ENCODE data around the gene L1TD1.
"Not testable (repeated sequence)": the region's sequence is repeated elsewhere in the genome, so short reads cannot be mapped to it uniquely, and the experiment has no call there.

Gene L1TD1

DNA sequence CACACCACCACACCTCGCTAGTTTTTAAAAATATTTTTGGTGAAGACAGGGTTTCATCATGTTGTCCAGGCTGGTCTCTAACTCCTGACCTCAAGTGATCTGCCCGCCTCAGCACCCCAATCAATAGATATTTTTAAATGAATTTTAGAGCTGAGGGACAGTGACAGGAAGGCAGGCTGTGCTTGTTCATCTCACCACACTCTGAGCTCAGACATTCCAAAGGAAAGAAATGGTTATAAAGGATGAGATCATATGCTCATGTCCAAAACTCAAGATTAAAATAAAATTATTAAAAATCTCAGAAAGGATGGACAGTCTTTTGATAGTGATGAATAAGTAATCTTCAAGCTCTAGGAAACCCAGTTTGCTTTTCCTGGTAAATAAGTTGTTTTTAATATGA, 40.9 kb downstream of the L1TD1 start:
- no peak for DNase-seq (ENCODE audit: low spot score)

DNA sequence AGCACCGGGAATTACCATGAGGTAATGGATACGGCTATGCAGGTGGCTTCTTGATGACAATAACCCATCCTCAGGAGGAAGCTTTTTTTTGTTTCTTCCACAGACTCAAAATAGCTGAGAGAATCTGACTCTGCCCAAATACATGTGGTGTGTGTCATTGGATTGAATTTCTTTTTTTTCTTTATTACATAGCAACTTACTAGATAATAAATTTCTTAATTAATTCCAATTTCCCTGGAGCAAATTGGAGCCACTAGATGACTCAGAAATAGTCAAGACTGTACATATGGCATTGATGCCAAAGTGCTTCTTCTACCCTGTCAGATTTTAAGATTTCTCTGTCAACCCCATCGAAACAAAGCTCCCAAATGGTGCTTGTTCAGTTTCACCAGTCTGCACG, 42.7 kb downstream of the L1TD1 start:
- DNase-seq (ENCODE audit: low spot score) = no peak

DNA sequence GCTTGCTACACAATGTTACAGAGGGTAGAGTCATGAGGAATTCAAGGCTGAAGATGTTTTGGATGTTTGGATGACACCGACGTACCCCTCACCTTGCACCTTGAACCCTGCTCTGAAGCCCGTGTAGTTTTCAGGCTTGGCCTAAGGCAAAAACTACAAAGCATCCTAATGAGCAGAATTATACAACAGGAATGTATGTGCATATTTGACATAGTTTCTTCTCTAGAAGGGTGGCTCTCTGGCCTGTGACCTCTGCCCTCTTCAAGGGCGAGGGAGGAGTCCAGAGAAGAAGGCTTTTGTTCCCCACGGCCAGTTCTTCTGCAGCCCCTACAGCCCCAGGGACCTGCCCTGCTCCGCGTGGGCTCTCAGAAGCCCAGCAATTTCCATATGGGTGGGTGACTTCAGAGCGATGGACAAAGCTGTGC, 43.3 kb downstream of the L1TD1 start:
- DNase-seq (ENCODE audit: low spot score) = no peak

DNA sequence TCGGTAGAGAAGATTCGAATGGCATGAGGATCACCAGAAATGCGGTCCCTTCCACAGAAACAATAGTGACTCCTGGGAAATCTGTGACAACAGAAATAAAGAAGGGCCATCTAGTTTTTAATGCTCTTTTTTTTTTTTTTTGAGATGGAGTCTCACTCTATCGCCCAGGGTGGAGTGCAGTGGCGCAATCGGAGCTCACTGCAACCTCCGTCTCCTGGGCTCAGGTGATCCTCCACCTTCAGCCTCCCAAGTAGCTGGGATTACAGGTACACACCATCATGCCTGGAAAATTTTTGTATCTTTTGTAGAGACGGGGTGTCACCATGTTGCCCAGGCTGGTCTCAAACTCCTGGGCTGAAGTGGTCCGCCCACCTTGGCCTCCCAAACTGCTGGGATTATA, 43.9 kb downstream of the L1TD1 start:
- DNase-seq (ENCODE audit: low spot score) = no peak

DNA sequence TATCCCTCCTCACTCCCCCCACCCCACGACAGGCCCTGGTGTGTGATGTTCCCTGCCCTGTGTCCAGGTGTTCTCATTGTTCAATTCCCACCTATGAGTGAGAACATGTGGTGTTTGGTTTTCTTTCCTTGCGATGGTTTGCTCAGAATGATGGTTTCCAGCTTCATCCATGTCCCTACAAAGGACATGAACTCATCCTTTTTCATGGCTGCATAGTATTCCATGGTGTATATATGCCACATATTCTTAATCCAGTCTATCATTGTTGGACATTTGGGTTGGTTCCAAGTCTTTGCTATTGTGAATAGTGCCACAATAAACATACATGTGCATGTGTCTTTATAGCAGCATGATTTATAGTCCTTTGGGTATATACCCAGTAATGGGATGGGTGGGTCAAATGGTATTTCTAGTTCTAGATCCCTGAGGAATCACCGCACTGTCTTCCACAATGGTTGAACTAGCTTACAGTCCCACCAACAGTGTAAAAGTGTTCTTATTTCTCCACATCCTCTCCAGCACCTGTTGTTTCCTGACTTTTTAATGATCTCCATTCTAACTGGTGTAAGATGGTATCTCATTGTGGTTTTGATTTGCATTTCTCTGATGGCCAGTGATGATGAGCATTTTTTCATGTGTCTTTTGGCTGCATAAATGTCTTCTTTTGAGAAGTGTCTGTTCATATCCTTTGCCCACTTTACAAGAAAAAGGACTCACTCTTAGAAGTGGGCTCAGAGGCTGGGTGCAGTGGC, 45.2 kb downstream of the L1TD1 start:
- not testable (repeated sequence) for DNase-seq (ENCODE audit: low spot score)

DNA sequence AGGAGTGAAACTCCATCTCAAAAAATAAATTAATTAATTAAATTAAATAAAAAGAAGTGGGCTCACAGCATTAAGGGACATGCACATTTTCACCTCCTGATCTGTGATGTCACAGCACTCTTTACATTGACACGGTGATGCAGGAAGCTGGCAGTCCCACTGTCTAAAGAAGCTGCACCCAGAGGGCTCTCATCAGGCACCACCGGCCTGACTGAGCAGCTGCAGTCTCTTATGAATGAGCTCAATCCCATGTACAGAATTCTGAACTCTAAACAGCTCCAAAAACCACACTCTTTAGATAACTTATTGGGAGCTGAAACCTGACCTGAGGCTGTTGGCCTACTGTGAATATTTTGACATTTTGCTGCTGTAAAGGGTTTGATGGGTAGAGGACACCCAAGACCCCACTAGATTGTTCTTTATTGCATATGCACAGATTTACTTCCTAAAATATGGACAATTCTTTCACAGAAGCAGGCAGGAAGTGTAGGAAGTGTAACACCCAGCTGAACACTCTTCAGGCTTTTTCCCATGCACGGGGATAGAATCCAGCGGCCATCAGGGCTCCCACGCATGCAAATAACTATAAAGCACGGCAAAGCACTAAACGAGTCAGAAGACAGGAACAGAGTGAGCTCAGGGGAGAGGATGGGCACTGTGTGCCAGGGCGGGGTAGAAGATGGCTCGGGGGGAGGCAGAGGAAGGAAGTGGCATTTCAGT, 46.2 kb downstream of the L1TD1 start:
- no peak for DNase-seq (ENCODE audit: low spot score)

DNA sequence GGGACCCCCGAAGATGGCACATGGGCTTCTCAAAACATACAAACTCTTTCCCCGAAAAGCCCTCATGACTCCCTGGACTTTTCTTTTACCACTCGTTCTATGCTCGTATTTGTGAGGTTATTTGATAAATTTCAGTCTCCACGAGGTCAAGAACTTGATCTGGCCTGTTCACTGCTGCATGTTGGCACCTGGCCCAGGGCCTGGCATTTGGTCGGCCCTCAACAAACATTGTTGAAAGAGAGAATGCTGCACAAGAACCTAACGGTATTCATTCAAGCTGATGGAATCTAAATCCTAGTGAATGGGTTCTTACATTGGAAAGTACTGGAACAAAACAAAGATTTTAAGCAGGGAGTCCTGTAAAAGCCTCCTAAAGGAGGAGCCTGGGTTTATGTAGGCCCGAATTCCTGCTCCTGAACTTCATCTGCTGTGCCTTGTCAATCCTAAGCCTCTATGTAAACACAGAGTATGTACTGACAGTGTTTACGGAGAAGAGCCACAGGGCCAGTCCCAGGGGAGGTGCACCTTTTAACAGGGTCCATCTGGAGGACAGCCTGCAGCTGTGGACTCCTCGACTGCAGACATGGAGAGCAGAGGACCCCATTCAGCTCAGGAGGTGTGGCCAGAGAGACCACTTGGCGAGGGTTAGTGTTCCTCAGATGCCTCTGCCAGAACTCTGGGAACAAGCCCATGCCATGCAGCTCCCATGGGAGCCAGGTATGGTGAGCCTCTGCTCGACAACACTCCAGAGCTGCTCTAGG, 46.9 kb downstream of the L1TD1 start:
- no peak for DNase-seq (ENCODE audit: low spot score)

DNA sequence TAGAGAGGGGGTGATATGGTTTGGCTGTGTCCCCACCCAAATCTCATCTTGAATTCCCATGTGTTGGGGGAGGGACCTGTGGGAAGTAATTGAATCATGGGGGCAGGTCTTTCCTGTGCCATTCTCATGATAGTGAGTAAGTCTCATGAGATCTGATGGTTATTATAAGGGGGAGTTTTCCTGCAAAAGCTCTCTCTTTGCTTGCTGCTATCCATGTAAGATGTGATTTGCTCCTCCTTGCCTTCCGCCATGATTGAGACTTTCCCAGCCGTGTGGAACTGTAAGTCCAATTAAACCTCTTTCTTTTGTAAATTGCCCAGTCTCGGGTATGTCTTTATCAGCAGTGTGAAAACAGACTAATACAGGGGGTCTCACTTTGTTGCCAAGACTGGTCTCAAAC, 49.7 kb downstream of the L1TD1 start:
- DNase-seq (ENCODE audit: low spot score) = not testable (repeated sequence)

DNA sequence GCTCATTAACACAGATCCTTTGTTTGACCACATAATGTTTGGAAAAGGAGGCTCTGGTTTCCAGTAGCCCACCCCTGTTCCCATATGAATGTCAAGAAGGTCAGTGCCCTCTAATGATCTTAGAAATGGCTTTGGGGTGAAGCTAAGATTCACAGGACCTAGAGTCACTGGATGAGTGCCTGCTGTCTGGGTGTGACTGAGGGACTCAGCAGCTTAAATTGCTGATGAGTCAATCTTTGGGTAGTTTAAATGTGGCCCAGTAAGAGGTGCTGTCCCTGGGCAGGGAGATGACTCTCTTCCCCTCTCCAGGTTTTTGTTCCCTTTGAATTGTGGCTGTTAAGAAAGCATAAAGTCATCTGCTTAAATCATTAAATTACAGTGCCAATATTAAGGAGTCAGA, 50.6 kb downstream of the L1TD1 start:
- DNase-seq (ENCODE audit: low spot score) = no peak

DNA sequence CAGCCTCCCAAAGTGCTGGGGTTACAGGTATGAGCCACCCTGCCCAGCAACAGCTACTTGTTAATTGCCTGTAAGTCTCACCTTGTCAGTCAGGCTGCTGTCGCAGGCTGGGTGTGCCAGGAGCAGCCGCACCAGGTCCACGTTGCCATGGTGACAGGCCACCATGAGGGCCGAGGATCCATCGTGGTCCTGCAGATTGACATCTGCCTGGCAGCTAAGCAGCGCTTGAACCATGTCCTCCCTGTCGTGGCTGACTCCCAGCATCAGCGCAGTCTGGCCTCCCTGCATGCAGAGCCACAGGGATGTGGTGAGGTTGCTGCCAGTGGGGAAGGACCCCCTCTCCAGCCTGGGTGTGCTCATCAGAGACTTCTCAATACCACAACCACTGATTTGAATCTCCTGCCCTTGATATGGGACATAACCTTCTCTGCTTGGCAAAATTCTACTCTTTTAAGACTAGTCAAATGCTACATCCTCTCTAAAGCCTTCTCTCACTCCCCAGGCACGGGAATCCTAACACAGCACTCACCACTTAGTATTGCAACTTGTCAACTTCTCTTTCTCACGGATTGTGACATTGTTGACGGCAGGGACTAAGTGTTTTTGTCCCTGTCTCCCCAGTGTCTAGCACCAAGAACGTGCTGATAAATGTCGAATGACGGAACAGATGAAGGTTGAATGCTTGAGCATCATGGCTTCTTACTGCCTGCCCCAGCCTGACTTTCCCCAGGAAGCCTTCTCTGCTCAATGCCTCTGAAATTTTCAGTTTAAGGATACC, 52.9 kb downstream of the L1TD1 start:
- DNase-seq (ENCODE audit: low spot score) = no peak

DNA sequence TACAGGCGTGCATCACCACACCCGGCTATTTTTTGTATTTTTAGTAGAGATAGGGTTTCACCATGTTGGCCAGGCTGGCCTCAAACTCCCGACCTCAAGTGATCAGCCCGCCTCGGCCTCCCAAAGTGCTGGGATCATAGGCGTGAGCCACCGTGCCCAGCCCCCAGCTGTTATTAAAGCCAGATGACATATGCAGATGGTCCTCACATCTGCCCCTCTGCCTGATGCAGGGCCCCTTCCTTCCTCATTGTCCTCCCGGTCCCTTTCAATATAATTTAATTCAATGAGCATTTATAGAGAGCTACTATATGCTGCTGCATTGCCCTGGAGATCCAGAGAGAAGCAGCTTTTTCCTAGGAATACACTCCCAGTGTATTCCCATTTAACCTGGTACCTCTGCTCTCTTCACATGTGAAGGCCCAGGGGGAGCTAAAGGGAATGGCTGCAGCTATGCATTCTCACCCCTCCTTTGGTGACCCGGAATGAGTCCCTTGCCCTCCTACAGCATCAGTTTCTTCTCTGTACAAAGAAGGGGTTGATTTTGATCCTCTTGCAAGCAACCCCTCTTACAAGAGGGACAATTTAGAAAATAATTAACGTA, 55.6 kb downstream of the L1TD1 start:
- no peak for DNase-seq (ENCODE audit: low spot score)

DNA sequence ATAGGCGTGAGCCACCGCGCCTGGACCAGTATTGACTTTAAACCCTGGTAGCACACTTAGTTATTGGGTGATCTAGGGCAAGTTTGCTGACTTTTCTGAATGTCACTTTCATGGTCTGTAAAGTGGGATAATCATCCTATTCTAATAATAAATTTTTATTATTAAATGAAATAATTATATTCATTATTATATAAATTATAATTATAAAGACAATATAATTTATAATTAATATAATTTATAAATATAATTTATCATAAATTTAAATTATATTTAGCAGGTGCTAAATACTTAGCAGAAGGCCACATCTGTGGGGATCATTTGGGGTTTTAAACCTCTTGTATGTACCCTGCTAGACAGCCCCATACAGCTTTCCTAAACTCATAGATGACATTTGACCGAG, 64.9 kb downstream of the L1TD1 start:
- DNase-seq (ENCODE audit: low spot score) = no peak

DNA sequence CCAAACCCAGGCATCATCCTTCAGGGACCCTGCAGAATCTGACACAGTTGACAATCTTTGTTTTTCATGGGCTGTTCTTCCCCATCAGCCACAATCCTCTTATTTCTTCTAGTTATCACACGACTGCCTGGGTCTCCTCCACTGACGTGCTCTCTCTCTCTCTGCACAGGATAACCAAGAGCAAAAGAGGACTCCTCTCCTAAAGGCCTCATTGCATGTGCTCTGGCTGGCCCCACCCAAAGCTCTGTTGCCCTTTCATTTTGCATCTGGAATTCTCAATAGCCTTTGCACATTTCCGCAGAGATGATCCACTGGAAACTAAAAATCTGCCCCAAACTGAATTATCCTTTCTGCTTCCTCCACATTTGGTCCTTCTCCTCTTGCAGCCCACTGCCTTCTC, 66.0 kb downstream of the L1TD1 start:
- DNase-seq (ENCODE audit: low spot score) = no peak

Measured in hematopoietic multipotent progenitor cell treated with erythropoietin and hydrocortisone succinate and interleukin-3 and kit ligand, for 17 days (in vitro differentiated cells).